GM12874 (cell line): Measurements from ENCODE around the gene SLC35E3.

Experiments
- CTCF ChIP-seq: IDR thresholded peaks from 2 replicates; pipeline ENCODE4 v1.5.1; 2011; ENCODE audit warnings: low read depth, mild to moderate bottlenecking, control low read depth, low read length, moderate library complexity; ENCODE audit not compliant: insufficient read depth

The SLC35E3 gene

GRCh38 chr12:68825569-68826217 is 79.7 kb downstream of the SLC35E3 start:
- no peak for TF ChIP-seq CTCF

GRCh38 chr12:68827895-68828671 is 82.1 kb downstream of the SLC35E3 start:
- TF ChIP-seq CTCF: no peak

- no peak for TF ChIP-seq CTCF
Measured at GRCh38 chr12:68828672-68829068, 82.7 kb downstream of the SLC35E3 start.
